Keratinocyte (primary cell): Measurements from ENCODE around the gene ZFX.

Source experiments
- EZH2 ChIP-seq: IDR thresholded peaks from one replicate; pipeline ENCODE4 v1.6.1; 2012; ENCODE audit warnings: inconsistent platforms, mild to moderate bottlenecking, low read length, moderate library complexity
- TF ChIP-seq, protein P1 (sequence below), 3 experiments: IDR thresholded peaks in 1 of 3; conservative IDR thresholded peaks in 1 of 3; optimal IDR thresholded peaks in 1 of 3; 2 replicates in 2 of 3; 3 replicates in 1 of 3; pipeline versions ENCODE3 to v1.5.1; 2011; ENCODE audit warnings: low read length in 3 of 3, mild to moderate bottlenecking in 3 of 3, moderate library complexity in 2 of 3, control low read depth in 1 of 3, inconsistent platforms in 1 of 3; ENCODE audit not compliant: insufficient read depth in 2 of 3; ENCODE audit errors: extremely low read depth in 1 of 3

- TF ChIP-seq, protein P1, sequence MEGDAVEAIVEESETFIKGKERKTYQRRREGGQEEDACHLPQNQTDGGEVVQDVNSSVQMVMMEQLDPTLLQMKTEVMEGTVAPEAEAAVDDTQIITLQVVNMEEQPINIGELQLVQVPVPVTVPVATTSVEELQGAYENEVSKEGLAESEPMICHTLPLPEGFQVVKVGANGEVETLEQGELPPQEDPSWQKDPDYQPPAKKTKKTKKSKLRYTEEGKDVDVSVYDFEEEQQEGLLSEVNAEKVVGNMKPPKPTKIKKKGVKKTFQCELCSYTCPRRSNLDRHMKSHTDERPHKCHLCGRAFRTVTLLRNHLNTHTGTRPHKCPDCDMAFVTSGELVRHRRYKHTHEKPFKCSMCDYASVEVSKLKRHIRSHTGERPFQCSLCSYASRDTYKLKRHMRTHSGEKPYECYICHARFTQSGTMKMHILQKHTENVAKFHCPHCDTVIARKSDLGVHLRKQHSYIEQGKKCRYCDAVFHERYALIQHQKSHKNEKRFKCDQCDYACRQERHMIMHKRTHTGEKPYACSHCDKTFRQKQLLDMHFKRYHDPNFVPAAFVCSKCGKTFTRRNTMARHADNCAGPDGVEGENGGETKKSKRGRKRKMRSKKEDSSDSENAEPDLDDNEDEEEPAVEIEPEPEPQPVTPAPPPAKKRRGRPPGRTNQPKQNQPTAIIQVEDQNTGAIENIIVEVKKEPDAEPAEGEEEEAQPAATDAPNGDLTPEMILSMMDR (optimal IDR thresholded peaks at IDR 0.05 in 1 of 3, IDR thresholded peaks at IDR 0.05 in 1 of 3, conservative IDR thresholded peaks at IDR 0.05 in 1 of 3; ENCODE audit: extremely low read depth in 1 of 3, insufficient read depth in 2 of 3, low read length in 3 of 3): no peak
- TF ChIP-seq EZH2: no peak
Measured at GRCh38 chrX:24216827-24217226, 67.3 kb downstream of the ZFX start.
